Muscle of arm (tissue), 12 donors: ENCODE results near the gene FBXL17. TPM values are rescaled to one million over a fixed set of nuclear protein-coding genes. Genes with fewer than 3 reads are reported as not detected.

Experiments
- DNase-seq: peaks from one replicate; pipeline ENCODE4 v3.0.0-alpha.2; 2013
- polyA plus RNA-seq, 12 donors: library from polyadenylated mRNA; unstranded; fragments of 120-200 nt; gene quantifications; one replicate each; pipeline ENCODE4 v1.2.1, GENCODE V29; 2013; ENCODE audit not compliant: insufficient read length in 12 of 12

The FBXL17 gene
- polyA plus RNA-seq, 12 donors = 14.7 to 208 (median 25.1) TPM

DNA sequence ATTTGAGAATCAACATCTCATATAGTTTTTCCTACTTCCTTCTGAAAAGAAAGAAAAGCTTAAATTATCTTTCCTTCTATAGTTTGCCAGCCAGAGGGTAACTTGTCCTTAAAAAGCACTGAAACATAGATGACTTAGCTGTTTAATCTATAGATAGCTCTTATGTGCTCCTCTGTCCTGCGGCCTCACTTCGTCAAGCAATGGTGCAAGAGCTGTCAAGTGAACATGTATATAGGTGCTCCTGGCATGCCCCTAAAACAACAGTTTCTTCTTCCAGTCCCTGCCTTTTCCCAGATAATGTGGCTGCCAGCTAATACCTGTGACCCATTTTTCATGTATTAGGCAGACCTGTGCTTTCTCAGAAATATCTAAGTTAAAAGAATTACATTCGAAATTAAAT, 423.5 kb downstream of the FBXL17 start:
- no peak for DNase-seq

DNA sequence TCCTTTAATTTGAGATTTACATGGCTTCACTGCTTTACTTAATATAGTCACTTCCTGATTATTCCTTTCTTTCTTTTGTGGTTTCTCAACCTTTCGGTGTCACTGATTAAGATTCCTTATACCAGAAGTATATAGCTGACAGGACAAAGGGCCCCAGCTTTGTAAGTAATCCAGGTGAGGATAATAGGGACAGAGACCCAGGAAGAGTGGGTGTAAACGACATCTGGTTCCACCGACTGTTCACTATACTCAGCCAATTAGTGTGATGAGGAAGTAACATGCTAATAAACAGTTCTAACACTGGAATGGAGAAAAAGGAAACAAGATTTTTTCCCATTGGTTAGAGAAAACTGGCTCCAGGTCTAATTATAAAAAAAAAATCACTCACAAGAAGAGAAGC, 424.8 kb downstream of the FBXL17 start:
- DNase-seq = no peak

DNA sequence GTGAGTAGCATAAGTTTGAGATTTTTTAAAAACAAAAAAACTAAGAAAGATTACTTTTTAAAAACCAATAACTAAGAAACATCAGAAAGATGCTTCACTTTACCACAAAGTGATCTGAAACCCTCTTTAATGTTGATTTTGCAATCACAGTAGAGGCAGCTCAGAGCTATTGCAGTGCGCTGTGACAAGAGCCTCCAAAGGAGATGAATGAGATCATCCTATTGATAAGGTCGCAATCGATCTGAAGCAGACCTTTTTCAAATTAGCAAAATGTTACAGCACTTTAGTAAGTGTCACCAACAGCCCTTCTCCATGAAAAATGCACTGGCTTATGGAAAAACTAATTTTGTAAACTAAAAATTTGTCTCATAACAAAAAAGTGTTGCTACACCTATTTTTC, 426.6 kb downstream of the FBXL17 start:
- no peak for DNase-seq

DNA sequence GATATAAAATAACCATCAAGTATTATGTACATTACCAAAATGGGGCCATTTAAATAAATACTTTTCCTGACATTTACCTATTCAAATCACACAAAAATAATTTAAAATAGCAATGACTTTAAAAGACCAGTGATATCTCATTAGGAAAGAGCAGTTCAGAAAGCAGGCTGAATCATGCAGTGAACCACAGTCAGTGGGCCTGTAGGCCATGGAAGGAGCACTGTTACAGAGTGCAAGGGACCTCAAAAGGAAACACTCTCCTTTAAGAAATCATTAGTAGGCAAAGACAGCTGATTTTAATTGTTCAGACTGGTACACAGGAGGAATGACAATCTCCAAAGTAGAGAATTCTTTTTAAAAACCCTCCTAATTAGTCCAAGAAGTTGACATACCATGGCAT, 427.6 kb downstream of the FBXL17 start:
- DNase-seq = no peak

DNA sequence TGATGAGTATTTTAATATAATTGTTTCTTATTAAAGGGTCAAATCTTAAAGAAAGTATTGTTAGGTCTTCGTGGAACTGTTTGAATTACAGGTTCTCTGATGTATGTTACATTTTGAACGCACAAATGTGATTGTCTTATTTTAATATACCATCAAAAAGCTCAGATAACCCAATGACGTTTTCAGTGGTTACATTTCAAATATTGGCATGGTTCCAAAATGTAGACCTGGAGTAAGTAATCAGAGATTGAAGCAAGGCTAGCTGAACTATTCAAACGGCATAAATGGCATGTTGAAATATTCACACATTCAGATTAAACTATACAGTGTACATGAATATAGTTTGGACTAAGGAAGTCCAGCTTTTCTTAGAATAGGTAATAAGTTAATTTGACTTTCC, 429.4 kb downstream of the FBXL17 start:
- DNase-seq = no peak

DNA sequence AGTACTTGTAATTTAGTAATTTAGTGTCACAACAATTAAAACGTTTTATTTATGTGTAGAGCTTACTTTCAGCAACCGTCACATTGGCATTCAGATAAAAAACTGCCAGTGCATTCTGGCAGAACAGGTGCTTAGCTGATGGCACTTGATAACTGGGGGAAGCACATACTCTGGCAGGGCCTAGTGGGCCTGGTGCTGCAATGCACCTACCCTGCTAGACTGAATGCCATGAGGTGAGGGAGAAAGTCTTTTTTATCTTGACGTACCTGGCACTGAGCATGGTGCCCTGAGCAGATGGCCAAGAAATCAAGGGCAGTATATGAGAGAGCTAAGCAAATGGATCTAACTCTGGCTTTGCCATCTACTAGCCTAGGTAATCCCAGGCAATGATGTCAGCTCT, 430.6 kb downstream of the FBXL17 start:
- DNase-seq = no peak

DNA sequence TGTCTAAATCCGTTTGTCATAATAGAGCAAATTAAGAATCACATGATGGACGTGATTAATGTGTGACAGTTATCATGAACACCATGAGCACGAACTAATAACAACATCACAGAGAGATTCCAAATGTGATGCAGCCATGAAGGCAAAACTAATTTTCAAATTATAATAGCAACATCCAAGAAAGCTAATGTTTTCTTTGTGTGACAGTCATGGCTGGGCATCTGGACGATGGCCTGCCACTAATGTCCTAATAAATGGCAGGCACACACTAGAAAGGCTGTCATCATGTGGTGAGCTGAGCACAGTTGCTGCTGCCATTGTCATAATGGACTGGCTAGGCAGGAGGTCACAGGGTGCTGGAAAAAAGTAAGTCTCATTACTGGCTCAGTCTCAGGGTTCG, 431.1 kb downstream of the FBXL17 start:
- no peak for DNase-seq

DNA sequence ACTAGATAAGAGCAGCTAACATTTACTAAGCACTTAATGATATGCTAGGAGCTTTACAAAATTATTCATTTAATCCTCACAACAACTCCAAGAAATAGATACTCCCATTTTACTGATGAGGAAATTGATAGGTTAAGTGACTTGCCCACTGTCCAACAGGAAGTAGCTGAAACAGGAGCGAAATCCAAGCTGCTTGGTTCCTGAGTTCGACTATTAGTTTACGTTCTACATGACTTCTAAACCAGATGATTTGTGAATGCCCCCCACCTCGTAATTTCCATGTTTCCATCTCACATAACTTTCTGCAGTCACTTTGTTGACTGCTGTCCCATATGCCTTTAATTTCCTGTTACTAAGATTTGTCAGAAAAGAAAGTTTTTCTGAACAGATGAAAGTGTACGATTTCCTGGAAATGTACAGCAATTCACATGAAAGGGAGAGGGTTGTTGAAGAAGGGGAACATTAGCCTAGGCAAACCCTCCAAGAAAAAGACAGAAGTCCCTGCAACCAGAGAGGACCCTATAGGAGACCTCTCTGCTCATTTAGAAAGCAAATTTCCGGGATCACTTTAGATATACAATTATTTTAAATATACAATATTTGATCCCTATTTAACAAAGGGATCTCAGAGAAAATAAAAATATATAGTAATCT, 432.1 kb downstream of the FBXL17 start:
- no peak for DNase-seq

DNA sequence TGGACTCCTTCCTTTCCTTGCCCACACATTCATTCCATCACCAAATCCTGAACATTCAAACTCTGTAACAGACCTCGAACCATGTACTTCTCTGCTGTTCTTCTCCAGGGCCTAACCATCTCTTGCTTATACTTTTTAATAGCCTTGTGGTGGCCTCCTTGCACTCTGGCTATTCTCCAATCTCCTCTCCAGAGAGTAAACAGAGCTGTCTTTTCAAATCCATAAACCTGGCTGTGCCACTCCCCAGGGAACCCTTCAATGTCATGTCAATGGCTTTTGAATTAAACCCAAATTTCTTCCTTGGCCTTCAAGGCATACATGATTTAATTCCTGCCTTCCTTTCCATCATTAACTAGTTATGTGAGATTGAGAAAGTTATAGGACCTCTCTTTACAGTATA, 433.5 kb downstream of the FBXL17 start:
- no peak for DNase-seq

DNA sequence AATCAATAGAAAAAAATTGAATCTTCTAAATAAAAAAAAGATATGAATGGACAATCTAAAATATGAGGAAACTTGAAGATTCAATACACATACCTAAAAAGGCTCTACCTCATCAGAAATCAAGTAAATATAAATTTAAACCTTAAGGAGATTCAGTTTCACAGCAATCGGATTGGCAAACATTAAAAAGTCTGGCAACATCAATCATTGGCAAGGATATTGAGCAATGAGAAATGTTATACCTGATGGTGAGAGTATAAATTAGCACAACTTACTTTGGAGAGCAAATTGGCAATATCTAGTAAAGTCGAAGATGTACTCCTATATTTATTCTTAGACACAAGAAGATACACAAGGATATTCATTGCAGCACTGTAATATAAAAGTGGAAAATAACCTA, 436.8 kb downstream of the FBXL17 start:
- no peak for DNase-seq

DNA sequence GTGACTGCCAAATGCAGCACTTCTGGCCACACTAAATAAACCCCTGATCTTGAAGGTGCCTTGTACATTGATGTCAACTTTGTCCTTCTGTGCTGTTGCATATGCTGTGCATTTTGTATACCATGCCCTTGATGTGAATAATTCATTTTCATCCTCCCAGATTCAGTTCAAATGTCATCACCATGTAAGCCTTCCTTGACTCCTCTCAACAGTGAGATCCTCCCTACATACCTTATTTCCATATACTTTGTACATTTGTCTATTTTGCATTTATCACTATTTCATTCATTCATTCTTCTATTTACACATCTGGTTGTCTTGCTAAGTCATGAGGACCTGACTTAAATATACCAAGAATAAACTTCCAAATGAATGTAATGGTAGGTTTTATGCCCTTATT, 438.0 kb downstream of the FBXL17 start:
- no peak for DNase-seq

DNA sequence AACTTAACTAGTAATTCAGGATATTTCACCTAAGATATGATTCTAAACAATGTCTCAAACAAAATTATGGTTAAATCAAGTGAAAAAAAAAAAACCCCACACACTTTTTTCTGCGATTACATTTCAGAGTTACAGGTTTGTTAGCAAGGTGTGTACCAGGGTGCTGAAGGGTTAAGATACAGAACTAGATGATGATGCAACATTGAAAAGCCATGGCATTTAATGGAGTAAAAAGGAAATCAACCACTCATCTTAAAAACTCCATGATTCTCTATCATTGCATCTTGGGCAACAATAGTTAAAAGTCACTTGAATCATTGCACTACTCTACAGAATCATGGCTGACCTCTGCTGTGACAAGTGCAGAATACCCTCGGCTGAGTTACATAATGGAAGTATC, 440.9 kb downstream of the FBXL17 start:
- DNase-seq = no peak

DNA sequence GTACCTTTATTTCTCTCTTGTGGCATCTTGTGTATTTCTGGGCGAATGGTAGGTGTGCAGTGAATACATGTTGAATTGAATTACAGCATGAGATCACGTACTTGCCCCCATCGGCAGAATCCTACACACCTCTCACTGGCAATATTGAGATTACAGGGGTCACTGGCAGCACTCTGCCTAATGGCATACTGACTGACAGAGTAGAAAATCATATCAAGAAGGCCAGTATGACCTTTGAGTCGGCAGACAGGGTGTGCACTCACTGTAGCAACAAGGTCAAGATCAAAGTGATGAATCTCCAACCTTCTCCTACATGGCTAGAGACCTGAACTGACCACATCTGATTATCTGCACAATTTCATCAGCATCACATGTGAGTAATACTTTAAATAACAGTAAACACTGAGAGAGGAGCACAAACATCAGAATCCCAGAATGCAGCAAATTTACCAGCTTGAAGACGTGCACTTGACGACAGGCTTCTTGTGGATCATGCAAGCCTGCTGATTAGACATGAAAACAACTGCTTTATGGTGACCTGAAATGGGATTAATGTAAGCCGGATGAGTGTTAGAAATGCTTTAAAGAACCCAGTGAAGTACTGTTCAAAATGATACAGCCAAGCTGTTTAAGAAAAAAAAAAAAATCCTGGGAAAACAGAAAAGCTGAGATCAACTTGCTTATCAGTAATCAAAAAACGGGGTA, 444.1 kb downstream of the FBXL17 start:
- DNase-seq = no peak

DNA sequence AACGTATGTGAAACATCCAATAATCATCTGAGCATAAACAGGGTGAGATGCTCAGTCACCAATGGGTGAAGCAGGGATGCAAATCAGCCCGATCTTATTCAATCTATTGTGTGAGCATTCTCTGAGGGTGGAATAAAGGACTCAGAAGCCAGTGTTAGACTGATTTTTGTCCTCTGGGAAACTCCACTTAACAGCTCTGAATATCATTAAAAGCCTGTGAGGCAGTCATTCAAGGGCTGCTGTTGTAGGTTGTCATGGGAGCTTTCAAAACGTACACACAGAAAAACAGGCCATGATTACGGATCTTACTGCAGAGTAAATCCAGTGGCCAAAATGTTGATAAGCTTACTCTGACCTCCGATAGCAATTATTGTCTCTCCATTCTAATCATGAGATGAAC, 444.7 kb downstream of the FBXL17 start:
- no peak for DNase-seq

DNA sequence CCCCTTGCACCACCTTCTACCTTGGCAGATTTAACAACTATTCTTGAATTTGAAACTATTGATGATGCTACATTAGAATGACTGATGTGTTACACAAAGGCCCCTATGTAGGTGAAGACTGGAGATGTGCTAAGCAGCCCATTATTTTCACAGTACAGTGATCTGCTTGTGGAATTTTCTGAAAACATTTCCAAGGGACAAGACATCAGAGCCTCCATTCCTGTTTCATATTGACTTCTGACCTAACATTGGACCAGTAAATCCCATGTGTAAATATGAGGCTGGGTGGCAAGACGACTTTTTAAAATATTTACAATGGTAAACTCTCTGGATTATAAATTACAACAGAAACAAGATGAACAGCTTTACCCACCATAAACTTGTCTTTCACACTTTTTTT, 445.4 kb downstream of the FBXL17 start:
- no peak for DNase-seq

DNA sequence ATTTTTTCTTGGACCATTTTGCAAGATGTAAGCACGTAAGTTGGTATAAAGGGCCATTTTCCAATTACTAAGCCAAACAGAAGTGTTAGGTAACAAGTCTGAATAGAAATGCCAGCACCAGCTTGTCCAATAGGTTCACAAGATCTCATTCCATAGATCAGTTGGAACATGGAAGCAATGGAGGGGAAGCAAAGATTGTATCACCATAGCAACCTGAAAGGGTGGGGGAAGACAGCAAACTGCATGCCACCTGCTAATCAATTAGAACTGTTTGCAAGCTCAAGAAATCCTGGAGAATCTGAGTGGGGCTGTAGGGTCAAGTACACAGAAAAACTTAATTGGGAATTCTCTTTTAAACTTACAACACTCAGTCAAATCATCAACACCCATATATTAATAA, 446.3 kb downstream of the FBXL17 start:
- DNase-seq = no peak

DNA sequence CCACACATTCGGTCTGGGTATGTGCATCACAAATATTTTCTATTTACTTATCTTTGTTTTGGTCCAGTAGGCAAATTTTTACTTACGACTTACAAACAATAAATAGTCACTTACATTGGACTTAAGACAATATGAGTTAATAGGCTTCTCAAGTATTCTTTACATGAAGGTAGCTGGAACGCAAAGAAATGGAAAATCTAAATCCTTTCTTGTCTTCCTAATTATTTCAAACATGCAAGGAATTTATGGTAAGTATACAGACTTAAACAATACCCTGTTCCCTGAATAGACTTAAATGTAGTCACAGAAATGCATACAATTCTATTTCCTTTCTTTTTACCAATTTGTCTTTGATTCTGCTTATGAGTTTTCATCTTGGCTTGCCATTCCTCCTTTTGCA, 448.6 kb downstream of the FBXL17 start:
- DNase-seq = no peak

DNA sequence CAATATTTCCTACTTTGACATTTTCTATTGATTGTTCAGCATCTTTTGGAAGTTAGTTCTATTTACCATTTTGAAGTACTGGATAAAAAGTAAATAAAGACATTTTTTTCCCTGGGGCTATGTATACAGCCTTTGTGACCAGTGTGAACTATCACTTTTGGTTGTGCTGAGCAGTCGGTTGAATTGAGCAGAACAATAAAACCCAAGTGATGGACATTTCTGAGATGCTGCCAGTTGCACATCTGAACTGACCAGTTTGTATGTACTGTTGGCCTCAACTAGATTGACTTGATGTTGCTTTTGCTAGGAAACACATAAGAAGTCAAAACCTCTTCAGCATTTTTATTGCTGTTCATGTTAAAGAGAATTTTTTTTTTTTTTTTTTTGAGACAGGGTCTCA, 451.0 kb downstream of the FBXL17 start:
- no peak for DNase-seq

DNA sequence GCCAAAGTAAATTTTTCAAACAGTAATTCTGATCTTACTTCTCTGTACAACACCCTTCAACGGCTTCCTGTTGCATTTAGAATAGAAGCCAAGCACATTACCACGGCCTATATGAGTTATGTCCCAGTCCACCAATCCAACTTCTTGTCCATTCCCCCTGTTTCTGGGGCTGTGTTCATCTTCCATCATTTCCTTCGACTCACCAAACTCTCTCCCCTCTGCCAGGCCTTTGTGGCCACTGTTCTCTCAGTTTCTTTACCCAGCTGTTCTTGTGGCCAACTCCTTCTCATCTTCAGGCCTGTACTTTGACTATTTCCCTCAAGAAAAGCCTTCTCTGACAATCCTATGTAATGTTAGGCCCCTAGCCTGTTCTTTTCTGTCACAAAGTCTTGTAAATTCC, 451.8 kb downstream of the FBXL17 start:
- no peak for DNase-seq

DNA sequence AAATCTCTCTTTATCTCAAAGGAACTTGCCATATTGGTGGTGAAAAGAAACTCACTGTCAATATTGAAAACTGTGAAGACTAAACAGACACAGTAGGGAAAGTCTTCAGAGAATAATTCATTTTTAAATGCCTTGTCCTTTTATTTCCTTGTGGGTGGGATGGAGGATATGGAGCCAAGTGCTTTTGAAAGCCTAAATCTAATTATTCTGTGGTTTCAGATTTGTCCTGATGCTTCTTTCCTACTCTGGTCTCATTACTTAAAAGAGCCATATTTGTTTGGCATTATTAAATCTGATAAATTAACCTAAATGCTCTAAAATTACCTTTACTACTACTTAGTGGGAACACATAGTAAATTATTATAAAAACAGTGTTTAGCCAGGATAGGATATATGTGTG, 452.8 kb downstream of the FBXL17 start:
- no peak for DNase-seq

DNA sequence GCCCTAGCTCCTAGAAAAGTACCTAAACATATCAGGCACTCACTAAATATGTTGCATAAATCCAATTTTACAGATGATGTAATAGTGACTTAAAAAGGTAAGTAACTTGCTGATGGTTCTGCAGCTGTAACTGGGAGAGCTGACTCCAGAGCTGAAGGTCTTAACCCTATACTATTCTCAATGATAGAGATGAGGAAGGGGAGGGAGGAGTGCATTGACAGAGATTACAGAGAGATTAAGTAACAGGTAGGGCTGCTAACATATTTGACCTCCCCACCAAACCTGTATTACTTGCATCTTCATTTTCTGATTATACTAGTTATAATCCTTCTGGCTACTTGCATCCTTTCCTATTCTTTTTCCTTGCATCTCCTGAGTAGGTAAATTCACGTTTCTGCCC, 455.8 kb downstream of the FBXL17 start:
- DNase-seq = no peak

DNA sequence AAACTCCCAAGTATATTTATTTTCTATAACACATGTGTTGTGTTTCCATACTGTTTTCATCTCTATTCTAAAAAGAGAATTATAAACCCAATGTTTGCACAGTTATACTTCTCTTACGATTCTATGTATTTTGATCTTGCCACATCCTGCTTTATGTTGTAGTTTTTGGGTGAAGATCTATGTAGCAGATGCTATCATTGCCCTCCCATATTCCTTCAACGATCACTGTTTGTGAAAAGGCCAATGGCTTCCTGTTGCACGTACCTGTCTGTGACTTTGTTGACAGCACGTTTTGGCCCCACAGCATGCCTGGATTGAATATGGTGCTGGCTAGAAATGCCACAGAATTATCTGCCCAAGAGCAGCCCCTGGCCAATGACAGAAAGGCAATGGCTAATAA, 456.7 kb downstream of the FBXL17 start:
- DNase-seq = no peak

DNA sequence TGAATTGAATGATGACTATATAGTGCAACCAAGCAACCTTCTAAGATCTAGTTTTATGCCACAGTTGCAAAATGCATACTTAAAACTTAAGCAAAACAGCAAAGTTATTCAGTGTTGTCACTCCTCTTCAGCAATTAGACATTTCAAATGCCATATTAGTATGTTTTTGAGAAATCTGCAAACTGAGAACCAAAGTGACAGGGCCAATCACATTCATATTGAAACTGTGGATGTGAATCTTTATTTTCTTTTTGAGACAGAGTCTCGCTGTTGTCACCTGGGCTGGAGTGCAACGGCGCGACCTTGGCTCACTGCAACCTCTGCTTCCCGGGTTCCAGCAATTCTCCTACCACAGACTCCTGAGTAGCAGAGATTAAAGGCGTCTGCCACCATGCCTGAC, 461.9 kb downstream of the FBXL17 start:
- no peak for DNase-seq

DNA sequence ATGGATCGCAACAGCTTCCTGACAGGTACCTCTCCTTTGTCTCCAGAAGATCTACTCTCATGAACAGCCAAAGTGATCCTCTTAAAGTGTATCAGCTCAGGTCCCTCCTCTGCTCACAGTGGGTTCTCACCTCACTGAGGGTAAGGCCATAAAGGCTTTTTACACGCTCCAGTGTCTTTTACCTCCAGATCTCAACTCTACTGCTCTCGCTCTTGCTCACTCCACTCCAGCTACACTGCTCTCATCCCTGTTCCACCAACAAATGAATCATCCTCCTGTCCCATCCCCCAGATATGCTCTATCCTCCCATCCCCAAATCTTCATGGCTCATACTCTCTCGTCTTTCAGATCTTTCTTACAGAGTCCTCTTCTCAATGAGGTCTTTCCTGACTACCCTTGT, 462.5 kb downstream of the FBXL17 start:
- no peak for DNase-seq
